NCI-H345 (cell line): ENCODE measurements around the gene BICDL2.

Experiments used
- DNase-seq: peaks from one replicate; lab custom pipeline; 2025; lab: John Stamatoyannopoulos, UW

Gene BICDL2

GRCh38 chr16:3009568-3010390 lies 27.0 kb downstream of the BICDL2 start:
- no peak for DNase-seq

- DNase-seq = no peak
Measured at GRCh38 chr16:3008690-3009037, 28.1 kb downstream of the BICDL2 start.

GRCh38 chr16:3007957-3008689 lies 28.6 kb downstream of the BICDL2 start:
- DNase-seq = no peak

GRCh38 chr16:3007059-3007956 lies 29.4 kb downstream of the BICDL2 start:
- DNase-seq = no peak

- DNase-seq = no peak
Measured at GRCh38 chr16:3004781-3005284, 31.9 kb downstream of the BICDL2 start.

GRCh38 chr16:3004319-3004718 lies 32.4 kb downstream of the BICDL2 start:
- peak; percentile 29 for DNase-seq

- peak; percentile 99 for DNase-seq
Measured at GRCh38 chr16:3003582-3004270, 33.0 kb downstream of the BICDL2 start.

GRCh38 chr16:3001316-3001715 lies 35.4 kb downstream of the BICDL2 start:
- no peak for DNase-seq

GRCh38 chr16:3000540-3000939 lies 36.2 kb downstream of the BICDL2 start:
- no peak for DNase-seq

GRCh38 chr16:2999929-3000328 lies 36.8 kb downstream of the BICDL2 start:
- no peak for DNase-seq

GRCh38 chr16:2996298-2996697 lies 40.4 kb downstream of the BICDL2 start:
- DNase-seq = no peak

- DNase-seq = no peak
Measured at GRCh38 chr16:2992383-2993081, 44.2 kb downstream of the BICDL2 start.

- DNase-seq = no peak
Measured at GRCh38 chr16:2991566-2992261, 45.0 kb downstream of the BICDL2 start.

- no peak for DNase-seq
Measured at GRCh38 chr16:2990891-2991290, 45.9 kb downstream of the BICDL2 start.

- DNase-seq = no peak
Measured at GRCh38 chr16:2988590-2989099, 48.1 kb downstream of the BICDL2 start.

- DNase-seq = peak; percentile 82
Measured at GRCh38 chr16:2987833-2988232, 48.9 kb downstream of the BICDL2 start.

- no peak for DNase-seq
Measured at GRCh38 chr16:2987286-2987685, 49.5 kb downstream of the BICDL2 start.

GRCh38 chr16:2986623-2987188 lies 50.0 kb downstream of the BICDL2 start:
- no peak for DNase-seq

GRCh38 chr16:2985893-2986355 lies 50.8 kb downstream of the BICDL2 start:
- no peak for DNase-seq

- no peak for DNase-seq
Measured at GRCh38 chr16:2985462-2985861, 51.3 kb downstream of the BICDL2 start.
